ENCODE results near the gene KREMEN2. TPM values are rescaled to one million over a fixed set of nuclear protein-coding genes. Genes with fewer than 3 reads are reported as not detected.

KREMEN2 gene
- total RNA-seq, 1 donor from 2014 or later, result not detected

- H3K4me3 Mint-ChIP-seq (ENCODE audit: unreplicated experiment), result peak overlapping the region; percentile 47
- peaks cover 8% of the 10 kb centered on the region for H3K36me3 Mint-ChIP-seq (ENCODE audit: low read depth, unreplicated experiment)
- H3K9me3 Mint-ChIP-seq (ENCODE audit: unreplicated experiment), result no peaks in the 10 kb centered on the region
- H3K27ac Mint-ChIP-seq (ENCODE audit: unreplicated experiment), result peak overlapping the region; percentile 31
- no peak for TF ChIP-seq CTCF (IDR thresholded peaks at IDR 0.05; ENCODE audit: unreplicated experiment)
- peaks cover 17% of the 10 kb centered on the region for H3K27me3 Mint-ChIP-seq (ENCODE audit: unreplicated experiment)
- no peak for DNase-seq (ENCODE audit: low spot score)
- H3K4me1 Mint-ChIP-seq (ENCODE audit: unreplicated experiment), result peaks cover 6% of the 10 kb centered on the region
Observed at GRCh38 chr16:2971985-2972784, 8.1 kb downstream of the KREMEN2 start.

- Mint-ChIP-seq H3K4me1 (ENCODE audit: unreplicated experiment) (peaks cover 6% of the 10 kb centered on the region), H3K36me3 (ENCODE audit: low read depth, unreplicated experiment) (peaks cover 7% of the 10 kb centered on the region), H3K4me3 (ENCODE audit: unreplicated experiment) (no peak overlapping the region)
Observed at GRCh38 chr16:2973093-2973492, 9.0 kb downstream of the KREMEN2 start.

GRCh38 chr16:2973605-2974318 is 9.7 kb downstream of the KREMEN2 start:
- DNase-seq (ENCODE audit: low spot score), result no peak
- TF ChIP-seq CTCF (IDR thresholded peaks at IDR 0.05; ENCODE audit: unreplicated experiment), result no peak
- H3K27ac Mint-ChIP-seq (ENCODE audit: unreplicated experiment), result no peak overlapping the region
- H3K36me3 Mint-ChIP-seq (ENCODE audit: low read depth, unreplicated experiment), result peaks cover 3% of the 10 kb centered on the region
- H3K4me3 Mint-ChIP-seq (ENCODE audit: unreplicated experiment), result no peak overlapping the region
- no peaks in the 10 kb centered on the region for H3K9me3 Mint-ChIP-seq (ENCODE audit: unreplicated experiment)
- peaks cover 9% of the 10 kb centered on the region for H3K27me3 Mint-ChIP-seq (ENCODE audit: unreplicated experiment)
- H3K4me1 Mint-ChIP-seq (ENCODE audit: unreplicated experiment), result no peaks in the 10 kb centered on the region

More at GRCh38 chr16:2973093-2973492, 9.0 kb downstream of the KREMEN2 start:
- no peaks in the 10 kb centered on the region for H3K9me3 Mint-ChIP-seq (ENCODE audit: unreplicated experiment)
- H3K27ac Mint-ChIP-seq (ENCODE audit: unreplicated experiment), result no peak overlapping the region
- DNase-seq (ENCODE audit: low spot score), result no peak
- TF ChIP-seq CTCF (IDR thresholded peaks at IDR 0.05; ENCODE audit: unreplicated experiment), result no peak
- peaks cover 16% of the 10 kb centered on the region for H3K27me3 Mint-ChIP-seq (ENCODE audit: unreplicated experiment)

GRCh38 chr16:2974319-2975056 is 10.4 kb downstream of the KREMEN2 start:
- peaks cover 3% of the 10 kb centered on the region for H3K36me3 Mint-ChIP-seq (ENCODE audit: low read depth, unreplicated experiment)
- H3K4me1 Mint-ChIP-seq (ENCODE audit: unreplicated experiment), result no peaks in the 10 kb centered on the region
- H3K9me3 Mint-ChIP-seq (ENCODE audit: unreplicated experiment), result no peaks in the 10 kb centered on the region
- no peak overlapping the region for H3K27ac Mint-ChIP-seq (ENCODE audit: unreplicated experiment)
- DNase-seq (ENCODE audit: low spot score), result no peak
- no peak overlapping the region for H3K4me3 Mint-ChIP-seq (ENCODE audit: unreplicated experiment)
- no peak for TF ChIP-seq CTCF (IDR thresholded peaks at IDR 0.05; ENCODE audit: unreplicated experiment)
- peaks cover 8% of the 10 kb centered on the region for H3K27me3 Mint-ChIP-seq (ENCODE audit: unreplicated experiment)

All from endothelial cell (in vitro differentiated cells).